ENCODE results near the gene TINAG. TPM values are rescaled to one million over a fixed set of nuclear protein-coding genes. Genes with fewer than 3 reads are reported as not detected.

TINAG gene
- total RNA-seq, 1 experiment from 2014 or later = not detected

- Histone ChIP-seq H3K4me3 (no peak overlapping the region), H3K4me1 (no peaks in the 10 kb centered on the region), H3K27me3 (no peaks in the 10 kb centered on the region), H3K27ac (no peak overlapping the region), H3K9me3 (replicated peaks) (no peaks in the 10 kb centered on the region), H3K36me3 (no peaks in the 10 kb centered on the region)
- DNase-seq = no peak
These were observed 120.2 kb downstream of the TINAG start for GRCh38 chr6:54428431-54428830.

- H3K4me1 ChIP-seq = no peaks in the 10 kb centered on the region
- no peaks in the 10 kb centered on the region for H3K9me3 ChIP-seq (replicated peaks)
- no peak overlapping the region for H3K4me3 ChIP-seq
- H3K36me3 ChIP-seq = no peaks in the 10 kb centered on the region
- H3K27ac ChIP-seq = no peak overlapping the region
- DNase-seq = no peak
- H3K27me3 ChIP-seq = no peaks in the 10 kb centered on the region
These were observed 123.2 kb downstream of the TINAG start for GRCh38 chr6:54431466-54431865.

Other genes starting within 250 kb of the TINAG start
- 2.8 TPM in 2 replicates for gene MLIP, start 197.0 kb upstream of the TINAG start, total RNA-seq (2014; rRNA removed; shearing (Covaris generic))

All from SJCRH30 (cell line).